ENCODE data around the gene BCR.

Gene BCR

GRCh38 chr22:23151827-23152226 lies 28.5 kb upstream of the BCR start:
- DNase-seq, result no peak

GRCh38 chr22:23152238-23153114 lies 27.8 kb upstream of the BCR start:
- no peak for DNase-seq

- no peak for DNase-seq
These were observed 26.3 kb upstream of the BCR start for GRCh38 chr22:23153994-23154393.

DNA sequence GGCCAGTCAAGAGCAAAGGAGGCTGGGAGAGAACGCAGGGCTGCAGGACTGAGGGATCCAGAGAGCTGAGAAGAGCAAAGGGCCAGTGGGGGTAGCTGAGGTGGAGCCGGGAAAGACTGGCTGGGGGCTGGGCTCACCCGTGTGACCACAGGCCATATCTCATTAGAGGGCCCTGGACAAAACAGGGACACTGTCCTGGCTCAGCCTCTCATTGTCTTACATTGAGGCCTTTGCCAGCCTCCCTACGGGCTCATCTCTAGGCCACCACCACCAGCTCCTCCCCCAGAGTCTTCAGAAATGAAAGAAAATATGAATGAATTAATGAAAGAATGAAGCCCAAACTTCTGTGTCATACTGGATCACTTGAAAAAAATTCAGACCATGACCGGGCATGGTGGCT lies 25.8 kb upstream of the BCR start:
- DNase-seq, result no peak

GRCh38 chr22:23155143-23155542 lies 25.2 kb upstream of the BCR start:
- no peak for DNase-seq

DNA sequence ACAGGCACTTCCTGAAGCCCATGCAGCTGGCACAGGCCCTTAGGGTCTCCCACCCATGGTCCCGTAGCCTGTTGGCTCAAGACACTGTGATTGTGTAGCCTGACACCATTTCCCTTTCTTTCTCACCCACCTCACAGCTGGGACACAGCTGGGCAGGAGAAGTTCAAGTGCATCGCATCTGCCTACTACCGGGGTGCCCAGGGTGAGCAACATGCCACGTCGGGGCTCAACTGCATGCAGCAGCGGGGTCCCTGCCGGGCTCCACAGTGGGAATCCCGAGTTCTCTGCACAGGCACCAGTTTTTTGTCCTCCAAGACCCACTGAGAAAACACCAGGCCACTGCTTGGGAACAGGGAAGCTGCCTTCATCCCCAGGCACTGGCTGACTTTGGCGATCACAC lies 24.5 kb upstream of the BCR start:
- no peak for DNase-seq

DNA sequence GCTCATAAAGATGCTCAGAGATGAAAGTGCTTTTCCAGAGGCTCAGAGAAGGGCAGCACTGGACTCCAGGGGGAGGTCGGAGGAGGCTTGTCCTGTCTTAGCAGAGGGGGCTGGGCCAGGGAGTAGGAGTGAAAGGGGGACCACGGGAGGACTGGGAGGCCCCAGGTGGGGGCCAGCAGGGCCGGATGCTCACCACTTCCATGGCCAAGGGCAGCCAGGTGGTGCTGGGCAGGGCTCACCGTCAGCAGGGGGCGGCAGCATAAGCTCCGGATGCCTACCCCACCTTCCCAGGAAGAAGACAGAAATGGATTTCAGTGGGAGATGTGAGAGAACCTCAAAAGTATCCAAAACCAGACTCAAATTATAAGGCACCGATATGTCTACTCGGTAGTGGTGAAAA lies 24.0 kb upstream of the BCR start:
- no peak for DNase-seq

DNA sequence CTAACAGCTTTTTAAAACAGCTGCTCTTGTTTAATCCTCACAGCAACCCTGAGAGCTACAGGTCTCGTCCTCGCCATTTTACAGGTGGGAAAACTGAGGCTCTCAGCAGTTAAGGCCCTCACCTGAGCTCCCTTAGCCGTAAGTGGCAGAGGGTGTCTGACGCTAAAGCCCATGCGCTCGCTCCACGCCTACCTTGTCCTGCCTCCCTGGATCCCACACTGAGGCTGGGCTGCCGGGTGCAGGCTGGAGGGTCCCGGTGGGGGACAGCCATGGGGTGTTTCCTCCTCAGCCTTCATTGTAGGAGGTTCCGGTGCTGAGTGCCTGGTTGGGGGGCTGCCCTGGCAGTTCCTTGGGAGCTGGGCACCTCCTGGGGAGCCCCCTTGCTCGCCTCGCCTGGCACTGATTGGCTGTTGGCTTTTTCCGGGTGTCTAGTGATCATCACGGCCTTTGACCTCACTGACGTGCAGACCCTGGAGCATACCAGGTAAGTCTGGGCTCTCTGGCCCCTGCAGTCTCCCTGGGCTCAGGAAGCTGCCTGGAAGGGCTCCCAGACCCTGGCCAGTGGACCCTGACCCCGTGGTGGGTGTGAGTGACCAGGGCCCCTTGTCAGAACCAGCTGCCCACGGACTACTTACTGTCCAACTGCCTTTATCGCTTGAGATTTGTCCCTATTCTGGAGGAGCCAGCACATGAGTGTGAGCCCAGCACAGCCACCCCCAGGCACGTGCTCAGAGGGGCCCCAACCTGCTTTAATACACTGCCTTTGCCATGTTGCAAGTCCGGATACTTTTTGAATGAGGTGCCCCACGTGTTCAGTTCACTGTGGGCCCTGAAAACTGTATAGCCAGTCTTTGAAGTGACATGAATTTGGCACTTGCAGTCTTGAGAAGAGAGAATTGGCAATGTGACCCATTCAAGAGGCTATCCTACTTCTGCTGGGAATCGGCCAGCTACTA lies 22.5 kb upstream of the BCR start:
- DNase-seq, result no peak

GRCh38 chr22:23158516-23159290 lies 21.6 kb upstream of the BCR start:
- no peak for DNase-seq

DNA sequence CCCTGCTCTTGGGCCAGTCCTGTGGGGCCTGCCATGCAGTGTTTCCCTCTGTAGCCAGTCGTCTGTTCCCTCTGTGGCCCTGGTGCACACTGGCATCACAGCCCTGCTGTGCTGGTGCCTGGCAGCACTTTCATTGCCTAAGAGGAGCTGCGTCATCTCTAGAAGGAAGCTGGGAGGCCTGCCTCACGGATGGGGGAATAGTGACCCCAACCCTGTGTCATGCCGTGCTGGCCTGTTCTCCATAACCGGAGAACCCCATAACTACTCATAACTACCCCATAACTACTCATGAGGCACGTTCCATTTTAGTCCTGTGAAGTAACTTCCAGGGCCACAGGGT lies 21.0 kb upstream of the BCR start:
- DNase-seq, result no peak

GRCh38 chr22:23161029-23161428 lies 19.3 kb upstream of the BCR start:
- no peak for DNase-seq

DNA sequence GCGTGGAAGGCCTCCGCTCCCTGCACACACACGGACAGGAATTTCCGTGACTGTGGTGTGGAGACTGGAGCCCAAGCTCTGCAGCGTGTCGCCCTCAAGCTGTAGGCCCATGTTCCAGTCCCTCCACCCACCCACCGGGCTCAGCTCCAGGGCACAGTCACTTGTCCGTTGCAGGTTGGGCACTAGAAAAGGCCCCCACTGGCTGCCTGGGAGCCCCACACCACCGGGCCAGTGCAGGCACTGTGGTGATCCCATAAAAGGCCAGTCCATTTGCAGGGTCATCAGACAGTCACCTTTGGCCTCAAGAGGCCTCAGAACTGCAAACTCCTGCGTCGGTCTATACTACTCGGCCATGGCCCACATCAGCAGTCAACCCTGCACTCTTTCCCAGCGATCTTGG lies 18.7 kb upstream of the BCR start:
- no peak for DNase-seq

DNA sequence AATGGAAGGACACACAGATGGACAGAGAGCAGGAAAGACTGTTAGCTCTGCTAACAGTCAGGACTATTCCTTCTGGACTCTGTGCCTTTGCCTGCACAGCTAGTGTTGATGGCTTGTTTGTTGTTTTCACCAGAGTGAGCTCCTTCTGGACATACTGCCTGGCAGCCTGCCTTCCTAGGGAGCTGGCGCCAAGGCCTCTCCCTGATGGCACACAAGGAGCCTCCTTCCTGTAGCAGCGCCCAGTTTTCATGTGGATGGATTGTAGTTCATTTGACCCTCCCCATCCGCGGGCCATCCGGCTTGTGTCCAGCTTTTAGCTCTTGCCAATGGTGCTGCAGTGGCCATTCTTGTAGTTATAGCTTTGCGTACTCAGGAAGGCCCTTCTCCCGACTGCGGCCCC lies 16.6 kb upstream of the BCR start:
- DNase-seq, result no peak

DNA sequence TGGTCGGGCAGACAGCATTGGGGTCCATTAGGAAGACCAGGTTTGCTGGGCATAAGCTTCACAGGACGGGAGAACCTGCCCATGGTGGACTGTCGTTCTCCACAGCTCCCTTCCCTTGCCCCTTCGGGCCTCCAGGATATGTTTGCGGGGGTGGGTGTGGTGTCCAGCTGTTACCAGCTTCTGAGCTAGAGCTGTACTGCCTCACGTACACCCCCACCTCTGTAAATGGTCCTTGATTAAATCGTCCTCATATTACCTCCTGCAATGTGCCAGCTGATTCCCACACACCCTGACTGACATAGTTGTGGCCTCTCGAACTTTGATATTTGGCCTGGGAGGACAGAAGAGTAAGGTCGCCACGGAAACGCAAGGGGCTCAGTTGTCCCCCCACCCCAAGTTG lies 16.2 kb upstream of the BCR start:
- DNase-seq, result no peak

GRCh38 chr22:23166042-23166831 lies 14.1 kb upstream of the BCR start:
- no peak for DNase-seq

GRCh38 chr22:23166841-23167616 lies 13.3 kb upstream of the BCR start:
- no peak for DNase-seq

DNA sequence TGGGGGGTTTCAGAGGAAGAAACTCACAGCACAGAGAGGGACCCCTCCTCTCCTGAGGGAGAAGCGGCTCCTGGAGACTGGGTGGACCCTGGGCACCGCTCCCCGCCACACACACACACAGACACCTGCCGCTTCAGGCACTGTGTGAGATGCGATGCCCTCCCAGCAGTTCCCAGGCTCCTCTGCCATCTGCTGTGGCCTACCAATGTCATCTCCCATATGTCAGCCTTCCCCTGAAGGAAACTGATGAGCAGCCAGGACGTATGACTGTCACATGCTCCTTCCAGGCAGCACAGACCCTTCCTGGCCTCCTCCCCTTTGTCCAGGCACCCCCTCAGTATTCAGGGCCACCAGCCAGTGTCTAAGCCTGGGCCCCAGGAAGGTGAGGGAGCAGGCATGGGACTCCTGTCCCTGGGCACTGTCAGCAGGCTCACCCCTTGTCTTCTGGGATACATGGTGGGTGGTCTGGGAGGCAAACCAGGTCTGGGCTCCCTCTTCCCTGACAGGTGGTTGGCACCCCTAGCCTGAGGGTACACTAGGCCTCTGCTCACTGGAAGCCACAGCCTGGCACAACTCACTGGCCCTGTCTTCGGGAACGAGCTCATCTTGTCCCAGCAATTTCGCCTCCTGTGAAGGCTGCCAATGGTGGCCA lies 11.8 kb upstream of the BCR start:
- no peak for DNase-seq

GRCh38 chr22:23169043-23169406 lies 11.3 kb upstream of the BCR start:
- no peak for DNase-seq

DNA sequence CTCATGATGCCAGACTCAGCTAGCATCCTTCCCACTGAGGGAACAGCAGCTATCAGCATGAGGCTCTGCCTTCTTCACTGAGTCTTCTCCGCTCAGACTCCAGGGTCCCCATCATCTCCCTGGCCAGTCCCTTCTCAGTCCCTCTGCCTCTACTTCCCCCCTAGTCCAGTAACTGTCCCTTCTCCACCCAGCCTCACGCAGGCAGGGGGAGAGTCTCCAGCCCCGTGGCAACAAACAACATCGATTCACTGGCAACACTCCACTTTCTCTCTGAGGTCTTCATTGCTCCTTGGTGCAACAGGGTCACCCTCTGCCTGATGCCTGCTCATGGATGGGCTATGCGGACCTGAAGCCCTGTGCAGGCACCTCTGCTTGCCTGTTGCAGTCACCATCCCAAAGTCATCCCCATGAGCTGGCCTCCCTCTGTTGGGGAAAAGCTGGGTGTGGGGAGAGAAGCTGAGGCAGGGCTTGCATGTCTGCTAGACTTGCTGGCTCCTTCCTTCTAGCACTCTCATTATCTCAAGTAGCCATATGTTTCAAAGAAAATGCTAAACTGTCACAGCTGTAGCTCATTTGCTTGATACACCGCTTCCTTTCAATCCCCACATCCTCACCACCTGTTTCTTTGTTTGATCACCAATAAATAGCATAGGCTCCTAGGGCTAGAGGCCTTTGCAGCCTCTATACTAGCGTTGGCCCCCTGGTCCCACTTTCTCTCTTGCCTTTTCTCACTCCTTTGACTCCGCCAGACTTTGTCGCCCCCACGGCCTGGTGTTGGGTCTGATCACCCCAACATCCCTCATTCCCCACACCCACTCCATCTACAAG lies 4.3 kb upstream of the BCR start:
- DNase-seq, result no peak

DNA sequence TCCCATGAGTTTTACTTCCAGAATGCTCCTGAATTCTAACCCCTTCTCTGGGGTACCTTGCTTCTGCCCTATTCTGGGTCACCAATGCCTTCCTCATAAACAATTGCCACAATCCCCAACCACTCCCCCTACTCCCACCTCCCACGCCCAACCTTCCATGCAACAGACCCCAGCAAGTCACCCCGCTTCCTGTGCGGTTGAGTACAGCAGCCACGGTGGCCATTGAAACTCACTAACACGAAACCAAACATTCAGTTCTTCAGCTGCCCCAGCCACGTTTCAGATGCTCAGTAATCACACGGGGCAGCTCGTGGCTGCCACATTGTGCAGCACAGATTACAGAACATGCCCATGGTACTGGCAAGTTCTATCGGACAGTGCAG lies 3.7 kb upstream of the BCR start:
- no peak for DNase-seq

Data from effector CD4-positive, alpha-beta T cell (primary cell).